GM12891 (cell line): ENCODE data around the gene NHS.

Experiments used
- POLR2A ChIP-seq: IDR thresholded peaks from 2 replicates; pipeline ENCODE4 v1.6.1; 2011; ENCODE audit warnings: low read depth, low read length, control low read depth
- TAF1 ChIP-seq: IDR thresholded peaks from 2 replicates; pipeline ENCODE4 v1.6.1; 2011; ENCODE audit warnings: low read depth, low read length, control low read depth

- TF ChIP-seq POLR2A (no peak), TAF1 (no peak)
Measured at GRCh38 chrX:17531500-17531899, 156.5 kb downstream of the NHS start.
